ENCODE results near the gene CNTN1. TPM values are rescaled to one million over a fixed set of nuclear protein-coding genes. Genes with fewer than 3 reads are reported as not detected.

CNTN1 gene
- total RNA-seq, 4 donors from 2014 or later: 44.2 to 65.6 (median 57.6) TPM

GRCh38 chr12:41013881-41014642 lies 321.8 kb downstream of the CNTN1 start:
- WGBS: 84% methylated on average over 1 of the region's 1 CpG
- intact Hi-C loops (cut with DNase I): no loop called here
- H3K27ac ChIP-seq (replicated peaks in 1 of 4): no peak overlapping the region
- H3K9me3 ChIP-seq: peaks cover 0 to 4% (median 0%) of the 10 kb centered on the region in 4 donors
- H3K27me3 ChIP-seq: no peaks in the 10 kb centered on the region
- no peak for TF ChIP-seq EP300 (IDR thresholded peaks at IDR 0.05)
- TF ChIP-seq, protein P1, sequence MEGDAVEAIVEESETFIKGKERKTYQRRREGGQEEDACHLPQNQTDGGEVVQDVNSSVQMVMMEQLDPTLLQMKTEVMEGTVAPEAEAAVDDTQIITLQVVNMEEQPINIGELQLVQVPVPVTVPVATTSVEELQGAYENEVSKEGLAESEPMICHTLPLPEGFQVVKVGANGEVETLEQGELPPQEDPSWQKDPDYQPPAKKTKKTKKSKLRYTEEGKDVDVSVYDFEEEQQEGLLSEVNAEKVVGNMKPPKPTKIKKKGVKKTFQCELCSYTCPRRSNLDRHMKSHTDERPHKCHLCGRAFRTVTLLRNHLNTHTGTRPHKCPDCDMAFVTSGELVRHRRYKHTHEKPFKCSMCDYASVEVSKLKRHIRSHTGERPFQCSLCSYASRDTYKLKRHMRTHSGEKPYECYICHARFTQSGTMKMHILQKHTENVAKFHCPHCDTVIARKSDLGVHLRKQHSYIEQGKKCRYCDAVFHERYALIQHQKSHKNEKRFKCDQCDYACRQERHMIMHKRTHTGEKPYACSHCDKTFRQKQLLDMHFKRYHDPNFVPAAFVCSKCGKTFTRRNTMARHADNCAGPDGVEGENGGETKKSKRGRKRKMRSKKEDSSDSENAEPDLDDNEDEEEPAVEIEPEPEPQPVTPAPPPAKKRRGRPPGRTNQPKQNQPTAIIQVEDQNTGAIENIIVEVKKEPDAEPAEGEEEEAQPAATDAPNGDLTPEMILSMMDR (IDR thresholded peaks at IDR 0.05): no peak
- no peak for TF ChIP-seq POLR2A (IDR thresholded peaks at IDR 0.05; ENCODE audit: low read depth)
- TF ChIP-seq POLR2AphosphoS5 (IDR thresholded peaks at IDR 0.05): no peak
- H3K4me3 ChIP-seq: no peak overlapping the region
- peaks cover 0 to 16% (median 14%) of the 10 kb centered on the region in 4 donors for H3K4me1 ChIP-seq
- no peaks in the 10 kb centered on the region for H3K36me3 ChIP-seq
- no peak for DNase-seq (ENCODE audit: extremely low spot score)

DNA sequence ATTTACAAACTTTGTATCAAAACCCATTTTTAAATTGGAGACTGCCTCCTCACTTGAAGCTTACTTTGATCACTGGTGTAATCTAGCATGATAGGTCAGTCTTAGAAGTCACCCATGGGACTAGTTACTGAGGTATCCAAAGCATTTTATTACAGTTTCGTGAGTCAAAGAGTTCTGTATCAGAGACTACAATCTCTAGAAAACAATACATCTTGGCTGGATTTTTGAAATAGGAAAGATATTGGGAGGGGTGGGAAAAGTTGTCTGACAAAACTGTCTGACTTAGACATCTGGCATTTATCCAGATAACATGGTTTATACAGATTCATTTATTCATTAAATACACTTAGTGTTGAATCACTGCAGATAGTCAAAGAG lies 322.4 kb downstream of the CNTN1 start:
- peaks cover 0 to 16% (median 14%) of the 10 kb centered on the region in 4 donors for H3K4me1 ChIP-seq
- H3K36me3 ChIP-seq: no peaks in the 10 kb centered on the region
- no peak overlapping the region for H3K27ac ChIP-seq (replicated peaks in 1 of 4)
- TF ChIP-seq POLR2AphosphoS5 (IDR thresholded peaks at IDR 0.05) (no peak), EP300 (IDR thresholded peaks at IDR 0.05) (no peak), POLR2A (IDR thresholded peaks at IDR 0.05; ENCODE audit: low read depth) (no peak)
- TF ChIP-seq, protein P1 (IDR thresholded peaks at IDR 0.05): no peak
- no peak for DNase-seq (ENCODE audit: extremely low spot score)
- no peaks in the 10 kb centered on the region for H3K27me3 ChIP-seq
- WGBS: 57% methylated on average over 1 of the region's 1 CpG
- H3K4me3 ChIP-seq: no peak overlapping the region
- peaks cover 0 to 4% (median 0%) of the 10 kb centered on the region in 4 donors for H3K9me3 ChIP-seq
- intact Hi-C loops (cut with DNase I): no loop called here

DNA sequence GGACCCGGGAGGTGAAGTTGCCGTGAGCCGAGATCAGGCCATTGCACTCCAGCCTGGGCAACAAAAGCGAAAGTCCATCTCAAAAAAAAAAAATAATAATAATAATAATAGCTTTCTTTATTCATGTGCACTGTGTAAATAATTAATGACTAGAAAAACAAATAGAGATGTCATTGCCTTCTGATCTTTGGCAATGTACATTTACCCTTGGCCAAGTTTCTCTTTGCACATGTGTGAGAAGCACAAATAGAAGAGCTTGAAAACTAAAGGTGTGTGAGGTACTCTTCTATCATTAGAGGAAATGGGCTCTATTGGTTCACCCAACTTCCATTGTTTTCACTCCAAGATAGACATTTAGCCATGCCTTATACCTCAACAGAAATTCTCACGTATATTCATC lies 325.8 kb downstream of the CNTN1 start:
- H3K9me3 ChIP-seq: no peaks in the 10 kb centered on the region
- no peak overlapping the region for H3K4me3 ChIP-seq
- TF ChIP-seq POLR2A (IDR thresholded peaks at IDR 0.05; ENCODE audit: low read depth) (no peak), EP300 (IDR thresholded peaks at IDR 0.05) (no peak), POLR2AphosphoS5 (IDR thresholded peaks at IDR 0.05) (no peak)
- TF ChIP-seq, protein P1 (IDR thresholded peaks at IDR 0.05): no peak
- peaks cover 0 to 16% (median 14%) of the 10 kb centered on the region in 4 donors for H3K4me1 ChIP-seq
- intact Hi-C loops (cut with DNase I): no loop called here
- H3K27ac ChIP-seq (replicated peaks in 1 of 4): no peak overlapping the region
- DNase-seq (ENCODE audit: extremely low spot score): no peak
- 92% methylated on average over 5 of the region's 5 CpGs for WGBS
- H3K36me3 ChIP-seq: no peaks in the 10 kb centered on the region
- no peaks in the 10 kb centered on the region for H3K27me3 ChIP-seq

- Histone ChIP-seq H3K27me3 (no peaks in the 10 kb centered on the region), H3K36me3 (no peaks in the 10 kb centered on the region), H3K4me1 (peaks cover 0 to 4% (median 2%) of the 10 kb centered on the region in 4 donors), H3K27ac (replicated peaks in 1 of 4) (no peak overlapping the region), H3K9me3 (no peaks in the 10 kb centered on the region), H3K4me3 (no peak overlapping the region)
- TF ChIP-seq, protein P1 (IDR thresholded peaks at IDR 0.05): no peak
- no peak for TF ChIP-seq EP300 (IDR thresholded peaks at IDR 0.05)
- TF ChIP-seq POLR2AphosphoS5 (IDR thresholded peaks at IDR 0.05): no peak
- no peak for TF ChIP-seq POLR2A (IDR thresholded peaks at IDR 0.05; ENCODE audit: low read depth)
- intact Hi-C loops (cut with DNase I): no loop called here
- no peak for DNase-seq (ENCODE audit: extremely low spot score)
These were observed 327.2 kb downstream of the CNTN1 start for GRCh38 chr12:41019461-41019860.
